Nephron (organoid): ENCODE results near the gene MPZL1.
"Not testable (repeated sequence)": the region's sequence is repeated elsewhere in the genome, so short reads cannot be mapped to it uniquely, and the experiment has no call there.

Experiments
- H3K27ac Mint-ChIP-seq, 3 experiments: 2 replicates each; pipeline ENCODE4 v1.8.0; 2020; ENCODE audit warnings: mixed read lengths in 3 of 3, mild to moderate bottlenecking in 2 of 3, moderate library complexity in 1 of 3
- H3K27me3 Mint-ChIP-seq: 2 replicates; pipeline ENCODE4 v1.8.0; 2021; ENCODE audit warnings: low read depth, mild to moderate bottlenecking, moderate library complexity, mixed read lengths
- H3K36me3 Mint-ChIP-seq: 2 replicates; pipeline ENCODE4 v1.8.0; 2020; ENCODE audit warnings: low read depth, mixed read lengths
- H3K4me1 Mint-ChIP-seq: 2 replicates; pipeline ENCODE4 v1.8.0; 2020; ENCODE audit warnings: mixed read lengths
- H3K4me3 Mint-ChIP-seq, 3 experiments: 2 replicates each; pipeline ENCODE4 v1.8.0; 2020; ENCODE audit warnings: mild to moderate bottlenecking in 3 of 3, mixed read lengths in 3 of 3, moderate library complexity in 2 of 3
- H3K9me3 Mint-ChIP-seq: 2 replicates; pipeline ENCODE4 v1.8.0; 2020; ENCODE audit warnings: mixed read lengths
- TF ChIP-seq, protein P1 (sequence below), 3 experiments: fragments of 200-600 bp; sonication (generic); IDR thresholded peaks; one replicate each; pipeline ENCODE4 v1.5.0; 2021; ENCODE audit warnings: antibody characterized with exemption in 3 of 3; ENCODE audit not compliant: unreplicated experiment in 3 of 3

The MPZL1 gene

DNA sequence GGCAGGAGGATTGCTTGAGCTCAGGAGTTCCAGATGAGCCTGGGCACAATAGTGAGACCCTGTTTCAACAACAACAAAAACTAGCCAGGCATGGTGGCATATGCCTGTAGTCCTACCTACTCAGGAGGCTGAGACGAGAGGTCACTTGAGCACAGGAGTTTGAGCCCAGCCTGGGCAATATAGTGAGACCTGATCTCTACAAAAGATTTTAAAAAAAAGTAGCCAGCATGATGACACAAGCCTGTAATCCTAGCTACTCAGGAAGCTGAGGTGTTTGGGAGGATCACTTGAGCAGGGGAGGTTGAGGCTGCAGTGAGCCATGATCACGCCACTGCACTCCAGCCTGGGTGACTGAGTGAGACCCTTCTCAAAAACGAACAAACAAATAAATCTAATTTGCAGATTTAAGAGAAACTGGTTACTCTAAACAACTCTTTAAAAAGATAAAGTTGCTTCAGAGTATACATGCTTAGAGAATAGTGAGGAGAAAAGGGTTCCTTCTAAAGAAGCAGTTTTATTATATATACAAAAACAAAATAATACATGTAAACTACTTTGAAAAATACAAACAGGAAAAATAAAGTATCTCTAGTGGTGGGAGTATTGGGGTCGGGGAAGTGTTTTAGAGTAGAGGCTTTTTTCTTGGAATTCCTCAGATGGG lies 103.8 kb downstream of the MPZL1 start:
- H3K36me3 Mint-ChIP-seq = no peaks in the 10 kb centered on the region
- H3K4me1 Mint-ChIP-seq = no peaks in the 10 kb centered on the region
- H3K9me3 Mint-ChIP-seq = no peaks in the 10 kb centered on the region
- TF ChIP-seq, protein P1, sequence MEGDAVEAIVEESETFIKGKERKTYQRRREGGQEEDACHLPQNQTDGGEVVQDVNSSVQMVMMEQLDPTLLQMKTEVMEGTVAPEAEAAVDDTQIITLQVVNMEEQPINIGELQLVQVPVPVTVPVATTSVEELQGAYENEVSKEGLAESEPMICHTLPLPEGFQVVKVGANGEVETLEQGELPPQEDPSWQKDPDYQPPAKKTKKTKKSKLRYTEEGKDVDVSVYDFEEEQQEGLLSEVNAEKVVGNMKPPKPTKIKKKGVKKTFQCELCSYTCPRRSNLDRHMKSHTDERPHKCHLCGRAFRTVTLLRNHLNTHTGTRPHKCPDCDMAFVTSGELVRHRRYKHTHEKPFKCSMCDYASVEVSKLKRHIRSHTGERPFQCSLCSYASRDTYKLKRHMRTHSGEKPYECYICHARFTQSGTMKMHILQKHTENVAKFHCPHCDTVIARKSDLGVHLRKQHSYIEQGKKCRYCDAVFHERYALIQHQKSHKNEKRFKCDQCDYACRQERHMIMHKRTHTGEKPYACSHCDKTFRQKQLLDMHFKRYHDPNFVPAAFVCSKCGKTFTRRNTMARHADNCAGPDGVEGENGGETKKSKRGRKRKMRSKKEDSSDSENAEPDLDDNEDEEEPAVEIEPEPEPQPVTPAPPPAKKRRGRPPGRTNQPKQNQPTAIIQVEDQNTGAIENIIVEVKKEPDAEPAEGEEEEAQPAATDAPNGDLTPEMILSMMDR (IDR thresholded peaks at IDR 0.05; ENCODE audit: unreplicated experiment in 3 of 3) = no peak
- peaks cover 12% of the 10 kb centered on the region for H3K27me3 Mint-ChIP-seq
- no peak overlapping the region for H3K4me3 Mint-ChIP-seq
- no peak overlapping the region for H3K27ac Mint-ChIP-seq

DNA sequence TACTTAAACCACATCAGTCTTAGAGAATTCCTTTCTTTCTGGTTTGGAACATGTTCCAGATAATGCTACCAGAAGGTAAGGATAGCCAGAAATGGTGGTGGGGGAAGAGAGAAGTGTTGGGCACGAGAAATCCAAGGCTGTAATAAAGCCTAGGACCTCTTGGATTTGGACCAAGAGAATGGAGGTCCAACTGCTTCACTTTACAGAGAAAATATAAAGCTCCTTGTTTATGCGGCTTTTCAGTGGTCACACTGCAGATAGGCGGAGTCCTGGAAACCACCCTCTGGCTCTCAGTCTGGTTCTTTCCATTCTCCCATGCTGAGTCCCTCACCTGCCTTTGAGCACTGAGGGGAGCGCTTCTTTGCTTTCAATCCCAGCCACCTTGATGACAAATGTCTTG lies 104.3 kb downstream of the MPZL1 start:
- Mint-ChIP-seq H3K4me3 (no peak overlapping the region), H3K36me3 (no peaks in the 10 kb centered on the region), H3K27ac (no peak overlapping the region), H3K4me1 (no peaks in the 10 kb centered on the region), H3K27me3 (peaks cover 12% of the 10 kb centered on the region), H3K9me3 (no peaks in the 10 kb centered on the region)
- TF ChIP-seq, protein P1 (IDR thresholded peaks at IDR 0.05; ENCODE audit: unreplicated experiment in 3 of 3) = no peak

DNA sequence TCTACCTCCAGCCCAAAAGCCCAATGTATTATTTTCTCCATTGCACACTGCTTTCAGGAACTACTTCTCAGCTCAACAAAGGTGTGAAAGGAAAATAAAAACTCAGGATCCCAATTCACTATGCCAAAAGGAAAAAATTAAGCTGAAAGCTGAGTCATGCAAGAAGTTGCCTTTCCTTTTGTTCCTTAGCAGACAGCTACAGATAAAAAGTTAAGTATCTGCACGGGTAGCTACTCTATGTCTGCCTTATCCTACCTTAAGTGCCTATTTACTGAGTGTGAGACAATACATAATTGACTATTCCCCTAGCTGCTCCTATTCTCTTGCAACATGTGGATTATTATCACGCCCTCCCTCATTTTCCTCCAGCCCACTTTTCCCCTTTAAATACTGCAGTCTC lies 108.1 kb downstream of the MPZL1 start:
- H3K4me3 Mint-ChIP-seq = no peak overlapping the region
- H3K27me3 Mint-ChIP-seq = peaks cover 6% of the 10 kb centered on the region
- H3K9me3 Mint-ChIP-seq = no peaks in the 10 kb centered on the region
- TF ChIP-seq, protein P1 (IDR thresholded peaks at IDR 0.05; ENCODE audit: unreplicated experiment in 3 of 3) = no peak
- no peaks in the 10 kb centered on the region for H3K36me3 Mint-ChIP-seq
- H3K4me1 Mint-ChIP-seq = no peaks in the 10 kb centered on the region
- H3K27ac Mint-ChIP-seq = no peak overlapping the region

DNA sequence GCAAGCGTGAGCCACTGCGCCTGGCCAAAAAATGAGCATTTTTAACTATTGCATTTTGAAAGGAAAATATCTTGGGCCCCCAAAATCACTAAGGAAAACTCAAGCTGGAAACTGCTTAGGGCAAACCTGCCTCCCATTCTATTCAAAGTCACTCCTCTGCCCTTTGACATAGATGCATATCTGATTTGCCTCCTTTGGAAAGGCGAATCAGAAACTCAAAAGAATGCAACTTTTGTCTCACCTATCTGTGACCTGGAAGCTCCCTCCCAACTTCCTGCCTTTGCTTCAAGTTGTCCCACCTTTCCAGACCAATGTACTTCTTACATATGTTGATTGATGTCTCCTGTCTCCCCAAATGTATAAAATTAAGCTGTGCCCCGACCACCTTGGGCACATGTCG lies 108.9 kb downstream of the MPZL1 start:
- not testable (repeated sequence) for H3K27me3 Mint-ChIP-seq, H3K4me1 Mint-ChIP-seq, H3K36me3 Mint-ChIP-seq, H3K9me3 Mint-ChIP-seq, H3K27ac Mint-ChIP-seq, H3K4me3 Mint-ChIP-seq

DNA sequence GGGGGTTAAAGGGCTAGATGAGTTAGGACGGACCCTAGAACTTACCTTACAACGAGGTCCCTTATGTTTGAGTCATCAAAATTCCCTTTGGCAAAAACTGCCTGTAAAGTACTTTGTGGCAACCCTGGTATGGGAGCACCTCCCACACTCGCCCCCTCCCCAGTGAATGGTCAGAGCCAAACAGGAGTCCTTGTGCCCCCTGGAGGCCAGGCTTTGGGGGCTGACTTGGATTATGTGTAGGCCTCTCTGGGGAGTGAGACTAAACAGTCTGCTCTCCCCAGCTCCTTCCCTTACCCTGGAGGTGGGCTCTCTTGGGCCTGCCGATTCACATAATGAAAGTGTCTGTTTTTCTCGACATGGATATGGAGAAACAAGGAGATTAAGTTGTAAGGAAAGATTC lies 110.9 kb downstream of the MPZL1 start:
- Mint-ChIP-seq H3K4me1 (no peaks in the 10 kb centered on the region), H3K4me3 (no peak overlapping the region), H3K27me3 (peaks cover 6% of the 10 kb centered on the region), H3K27ac (no peak overlapping the region), H3K36me3 (no peaks in the 10 kb centered on the region), H3K9me3 (no peaks in the 10 kb centered on the region)
- TF ChIP-seq, protein P1 (IDR thresholded peaks at IDR 0.05; ENCODE audit: unreplicated experiment in 3 of 3) = no peak

DNA sequence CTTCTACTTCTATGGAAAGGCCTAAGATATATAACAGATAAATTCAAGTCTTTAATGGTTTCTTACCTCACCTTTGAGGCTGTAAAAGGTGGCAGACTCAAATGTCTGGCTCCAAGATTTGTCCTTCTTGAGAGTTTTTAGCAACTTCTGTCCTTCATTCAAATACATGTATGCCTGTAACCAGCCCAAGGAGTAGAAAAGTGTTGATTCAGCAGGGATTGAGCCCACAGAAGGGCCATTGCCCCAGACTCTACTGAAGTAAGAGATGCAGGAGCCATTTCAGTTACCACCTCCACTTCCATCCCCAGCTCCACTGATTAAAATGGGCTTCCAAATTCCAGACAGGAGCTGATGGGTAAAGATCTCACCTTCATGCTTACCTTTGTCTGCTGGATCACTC lies 112.1 kb downstream of the MPZL1 start:
- H3K27me3 Mint-ChIP-seq = peaks cover 6% of the 10 kb centered on the region
- no peaks in the 10 kb centered on the region for H3K4me1 Mint-ChIP-seq
- H3K36me3 Mint-ChIP-seq = no peaks in the 10 kb centered on the region
- TF ChIP-seq, protein P1 (IDR thresholded peaks at IDR 0.05; ENCODE audit: unreplicated experiment in 3 of 3) = no peak
- no peaks in the 10 kb centered on the region for H3K9me3 Mint-ChIP-seq
- no peak overlapping the region for H3K27ac Mint-ChIP-seq
- no peak overlapping the region for H3K4me3 Mint-ChIP-seq
